NCI-H1436 (cell line): ENCODE results near the gene CTCF.
A peak's percentile ranks its signal among the peaks of the same experiment; 100 is the strongest.

Experiments
- DNase-seq: peaks from one replicate; lab custom pipeline; 2025; lab: John Stamatoyannopoulos, UW

The CTCF gene

GRCh38 chr16:67652578-67653127 is 90.3 kb downstream of the CTCF start:
- no peak for DNase-seq

GRCh38 chr16:67653128-67653788 is 90.9 kb downstream of the CTCF start:
- no peak for DNase-seq

GRCh38 chr16:67653789-67654402 is 91.6 kb downstream of the CTCF start:
- no peak for DNase-seq

GRCh38 chr16:67654403-67654911 is 92.1 kb downstream of the CTCF start:
- no peak for DNase-seq

- no peak for DNase-seq
Measured at GRCh38 chr16:67655363-67655762, 93.0 kb downstream of the CTCF start.

- no peak for DNase-seq
Measured at GRCh38 chr16:67656344-67657016, 94.2 kb downstream of the CTCF start.

GRCh38 chr16:67657017-67657608 is 94.8 kb downstream of the CTCF start:
- DNase-seq = no peak

GRCh38 chr16:67657751-67658518 is 95.6 kb downstream of the CTCF start:
- no peak for DNase-seq

GRCh38 chr16:67658849-67659674 is 96.7 kb downstream of the CTCF start:
- no peak for DNase-seq

- peak; percentile 88 for DNase-seq
Measured at GRCh38 chr16:67659675-67660563, 97.6 kb downstream of the CTCF start, which contains the start of gene ACD. Gene ACD (minus strand): TSS chr16:67660260. CDS start chr16:67660220, 40 bp downstream.

- DNase-seq = peak; percentile 99
Measured at GRCh38 chr16:67660564-67661028, 98.3 kb downstream of the CTCF start, which contains the start of gene PARD6A. Gene PARD6A (plus strand): TSS chr16:67660960. CDS start chr16:67661039, 79 bp downstream.

- DNase-seq = no peak
Measured at GRCh38 chr16:67661101-67661761, 98.9 kb downstream of the CTCF start.

GRCh38 chr16:67661886-67662652 is 99.7 kb downstream of the CTCF start:
- DNase-seq = no peak

GRCh38 chr16:67662653-67663010 is 100.3 kb downstream of the CTCF start:
- DNase-seq = no peak

GRCh38 chr16:67663151-67663876 is 101.0 kb downstream of the CTCF start:
- no peak for DNase-seq

- no peak for DNase-seq
Measured at GRCh38 chr16:67663877-67664222, 101.5 kb downstream of the CTCF start.

- DNase-seq = no peak
Measured at GRCh38 chr16:67664258-67664657, 101.9 kb downstream of the CTCF start.

- no peak for DNase-seq
Measured at GRCh38 chr16:67664871-67665270, 102.5 kb downstream of the CTCF start.
